ENCODE results near the gene TCN1.
"Not testable (repeated sequence)": the region's sequence is repeated elsewhere in the genome, so short reads cannot be mapped to it uniquely, and the experiment has no call there.

TCN1 gene

GRCh38 chr11:59894616-59895015, 28.3 kb upstream of the TCN1 start:
- POLR2A ChIA-PET: no interaction called here
- CTCF ChIA-PET: interaction anchor here (1.3 kb wide), 1 partner anchor 30 kb away, joined by 3 read pairs; no protein-coding TSS in a partner anchor
- DNase-seq (ENCODE audit: extremely low spot score): no peak
- TF ChIP-seq CTCF (IDR thresholded peaks at IDR 0.05; ENCODE audit: control extremely low read depth, extremely low read depth, low read depth, missing control alignments): no peak

GRCh38 chr11:59891781-59892181, 25.5 kb upstream of the TCN1 start:
- ChIA-PET CTCF (interaction anchor here (1.1 to 2.3 kb wide), 3 partner anchors 10 to 32 kb away, joined by 3 to 7 read pairs (median 3); no protein-coding TSS in a partner anchor), POLR2A (no interaction called here)
- DNase-seq (ENCODE audit: extremely low spot score): no peak
- TF ChIP-seq CTCF (IDR thresholded peaks at IDR 0.05; ENCODE audit: control extremely low read depth, extremely low read depth, low read depth, missing control alignments): no peak

GRCh38 chr11:59887156-59887555, 20.9 kb upstream of the TCN1 start:
- CTCF ChIA-PET: interaction anchor here (1.8 kb wide), 1 partner anchor 32 kb away, joined by 3 read pairs; no protein-coding TSS in a partner anchor
- POLR2A ChIA-PET; DNase-seq (ENCODE audit: extremely low spot score): not testable (repeated sequence)

GRCh38 chr11:59883597-59883996, 17.3 kb upstream of the TCN1 start:
- no peak for TF ChIP-seq CTCF (IDR thresholded peaks at IDR 0.05; ENCODE audit: control extremely low read depth, extremely low read depth, low read depth, missing control alignments)
- ChIA-PET POLR2A (no interaction called here), CTCF (interaction anchor here (1.0 kb wide), 1 partner anchor 11 kb away, joined by 3 read pairs; no protein-coding TSS in a partner anchor)
- no peak for DNase-seq (ENCODE audit: extremely low spot score)

GRCh38 chr11:59879567-59879966, 13.3 kb upstream of the TCN1 start:
- CTCF ChIA-PET: no interaction called here
- TF ChIP-seq CTCF (IDR thresholded peaks at IDR 0.05; ENCODE audit: control extremely low read depth, extremely low read depth, low read depth, missing control alignments): no peak
- POLR2A ChIA-PET: no interaction called here
- no peak for DNase-seq (ENCODE audit: extremely low spot score)

GRCh38 chr11:59878575-59878974, 12.3 kb upstream of the TCN1 start, which contains the start of gene OOSP3:
Gene OOSP3, plus strand, starts transcription at chr11:59878782. Its CDS starts 27 bp downstream, at chr11:59878809.
- ChIA-PET POLR2A (no interaction called here), CTCF (no interaction called here)
- DNase-seq (ENCODE audit: extremely low spot score): no peak
- no peak for TF ChIP-seq CTCF (IDR thresholded peaks at IDR 0.05; ENCODE audit: control extremely low read depth, extremely low read depth, low read depth, missing control alignments)

- no peak for TF ChIP-seq CTCF (IDR thresholded peaks at IDR 0.05; ENCODE audit: control extremely low read depth, extremely low read depth, low read depth, missing control alignments)
- POLR2A ChIA-PET: no interaction called here
- no peak for DNase-seq (ENCODE audit: extremely low spot score)
- CTCF ChIA-PET: no interaction called here
These were observed 11.5 kb upstream of the TCN1 start for GRCh38 chr11:59877784-59878183.
